Osteocyte (in vitro differentiated cells): Measurements from ENCODE around the gene HAUS5. TPM values are rescaled to one million over a fixed set of nuclear protein-coding genes. Genes with fewer than 3 reads are reported as not detected.

Experiments
- DNase-seq: peaks from one replicate; pipeline ENCODE4 v3.0.0; 2021; ENCODE audit warnings: mixed read lengths; ENCODE audit not compliant: unreplicated experiment; ENCODE audit errors: extremely low spot score
- H3K27ac Mint-ChIP-seq: one replicate; pipeline ENCODE4 v1.8.0; 2021; ENCODE audit warnings: mild to moderate bottlenecking, mixed read lengths; ENCODE audit not compliant: unreplicated experiment
- H3K27me3 Mint-ChIP-seq: one replicate; pipeline ENCODE4 v1.8.0; 2021; ENCODE audit warnings: mixed read lengths; ENCODE audit not compliant: unreplicated experiment
- H3K36me3 Mint-ChIP-seq: one replicate; pipeline ENCODE4 v1.8.0; 2021; ENCODE audit warnings: mixed read lengths; ENCODE audit not compliant: unreplicated experiment
- H3K4me1 Mint-ChIP-seq: one replicate; pipeline ENCODE4 v1.8.0; 2021; ENCODE audit warnings: mixed read lengths; ENCODE audit not compliant: unreplicated experiment
- H3K4me3 Mint-ChIP-seq: one replicate; pipeline ENCODE4 v1.8.0; 2021; ENCODE audit warnings: mild to moderate bottlenecking, moderate library complexity, mixed read lengths; ENCODE audit not compliant: unreplicated experiment
- H3K9me3 Mint-ChIP-seq: one replicate; pipeline ENCODE4 v1.8.0; 2021; ENCODE audit warnings: mixed read lengths; ENCODE audit not compliant: unreplicated experiment
- CTCF ChIP-seq: fragments of 200-600 bp; sonication (generic); IDR thresholded peaks from 2 replicates; pipeline ENCODE4 v1.5.0; 2021; ENCODE audit warnings: antibody characterized with exemption, mild to moderate bottlenecking, moderate library complexity
- total RNA-seq: library from RNA; stranded (reverse); gene quantifications from 2 replicates; pipeline ENCODE4 v1.2.1, GENCODE V29; 2021

The HAUS5 gene
- total RNA-seq, 1 donor from 2014 or later = 15.0 TPM

DNA sequence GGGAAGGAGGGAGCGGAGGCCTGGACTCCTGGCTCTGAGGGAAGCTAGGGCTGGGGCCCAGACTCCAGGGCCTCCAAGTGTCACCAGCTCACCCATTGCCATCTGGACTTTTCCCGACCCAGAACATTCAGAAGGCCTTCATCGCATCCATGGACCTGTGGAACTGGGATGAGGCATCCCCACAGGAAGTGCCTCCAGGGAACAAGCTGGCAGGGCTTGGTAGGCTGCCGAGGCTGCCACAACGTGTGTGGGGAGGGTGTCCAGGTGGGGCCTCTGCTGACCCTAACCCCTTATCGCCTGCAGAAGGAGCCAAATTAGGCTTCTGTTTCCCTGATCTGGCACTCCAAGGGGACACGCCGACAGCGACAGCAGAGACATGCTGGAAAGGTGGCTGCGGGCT lies 29.8 kb downstream of the HAUS5 start:
- peaks cover 5% of the 10 kb centered on the region for H3K36me3 Mint-ChIP-seq
- TF ChIP-seq CTCF = no peak
- H3K4me3 Mint-ChIP-seq = peak overlapping the region; percentile 47
- H3K27ac Mint-ChIP-seq = no peak overlapping the region
- DNase-seq = no peak
- H3K4me1 Mint-ChIP-seq = peaks cover 17% of the 10 kb centered on the region
- H3K9me3 Mint-ChIP-seq = no peaks in the 10 kb centered on the region
- no peaks in the 10 kb centered on the region for H3K27me3 Mint-ChIP-seq

DNA sequence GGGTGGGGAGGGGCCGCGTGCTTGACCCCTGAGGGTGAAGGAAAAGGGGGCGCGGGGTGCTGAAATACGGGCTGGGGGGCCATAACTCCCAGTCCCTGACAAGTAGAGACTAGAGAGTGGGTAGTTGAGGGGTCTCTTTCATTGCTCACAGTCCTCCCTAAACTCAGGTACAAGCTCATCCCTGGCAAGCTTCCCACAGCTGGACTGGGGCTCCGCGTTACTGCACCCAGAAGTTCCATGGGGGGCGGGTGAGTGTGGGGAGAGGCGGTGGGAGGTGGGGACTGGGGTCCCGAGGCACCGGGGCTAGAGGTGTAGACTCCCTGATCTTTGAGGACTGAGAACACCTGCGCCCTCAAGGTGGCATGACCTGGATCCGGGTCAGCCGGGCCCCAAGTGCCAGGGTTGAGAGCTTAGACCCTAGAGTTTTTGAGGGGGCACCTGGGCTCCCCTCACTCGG lies 30.3 kb downstream of the HAUS5 start:
- H3K4me1 Mint-ChIP-seq = peaks cover 18% of the 10 kb centered on the region
- no peak for DNase-seq
- peak overlapping the region; percentile 78 for H3K4me3 Mint-ChIP-seq
- no peaks in the 10 kb centered on the region for H3K9me3 Mint-ChIP-seq
- no peaks in the 10 kb centered on the region for H3K27me3 Mint-ChIP-seq
- no peak for TF ChIP-seq CTCF
- H3K36me3 Mint-ChIP-seq = peaks cover 5% of the 10 kb centered on the region
- H3K27ac Mint-ChIP-seq = no peak overlapping the region

DNA sequence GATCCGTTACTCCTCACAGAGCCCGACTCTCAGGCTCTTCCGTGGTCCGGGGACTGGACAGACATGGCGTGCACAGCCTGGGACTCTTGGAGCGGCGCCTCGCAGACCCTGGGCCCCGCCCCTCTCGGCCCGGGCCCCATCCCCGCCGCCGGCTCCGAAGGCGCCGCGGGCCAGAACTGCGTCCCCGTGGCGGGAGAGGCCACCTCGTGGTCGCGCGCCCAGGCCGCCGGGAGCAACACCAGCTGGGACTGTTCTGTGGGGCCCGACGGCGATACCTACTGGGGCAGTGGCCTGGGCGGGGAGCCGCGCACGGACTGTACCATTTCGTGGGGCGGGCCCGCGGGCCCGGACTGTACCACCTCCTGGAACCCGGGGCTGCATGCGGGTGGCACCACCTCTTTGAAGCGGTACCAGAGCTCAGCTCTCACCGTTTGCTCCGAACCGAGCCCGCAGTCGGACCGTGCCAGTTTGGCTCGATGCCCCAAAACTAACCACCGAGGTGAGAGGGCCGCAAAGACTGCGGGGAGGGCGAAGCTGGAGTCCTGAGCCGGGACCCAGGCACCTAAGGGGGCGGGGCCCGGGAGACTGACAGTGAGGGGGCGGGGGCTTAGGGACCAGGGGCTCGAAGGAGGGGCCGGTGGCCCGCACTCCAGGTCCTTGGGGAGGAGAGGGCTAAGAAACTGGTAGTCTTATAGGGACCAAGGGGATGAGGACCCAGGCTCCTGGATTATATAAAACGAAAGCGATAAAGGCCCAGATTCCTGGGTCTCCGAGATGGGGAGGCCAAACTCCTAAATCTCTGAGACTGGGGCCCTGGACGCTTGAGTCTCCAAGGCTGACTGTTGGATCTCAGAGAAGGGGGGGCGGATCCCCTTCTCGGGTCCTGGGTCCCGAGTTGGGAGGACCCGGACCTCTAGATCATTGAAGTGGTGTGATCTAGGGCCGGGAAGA lies 31.0 kb downstream of the HAUS5 start:
- TF ChIP-seq CTCF = no peak
- H3K36me3 Mint-ChIP-seq = no peaks in the 10 kb centered on the region
- DNase-seq = peak; percentile 92
- no peaks in the 10 kb centered on the region for H3K27me3 Mint-ChIP-seq
- peak overlapping the region; percentile 78 for H3K4me3 Mint-ChIP-seq
- H3K9me3 Mint-ChIP-seq = no peaks in the 10 kb centered on the region
- H3K27ac Mint-ChIP-seq = peak overlapping the region; percentile 86
- H3K4me1 Mint-ChIP-seq = peaks cover 24% of the 10 kb centered on the region

DNA sequence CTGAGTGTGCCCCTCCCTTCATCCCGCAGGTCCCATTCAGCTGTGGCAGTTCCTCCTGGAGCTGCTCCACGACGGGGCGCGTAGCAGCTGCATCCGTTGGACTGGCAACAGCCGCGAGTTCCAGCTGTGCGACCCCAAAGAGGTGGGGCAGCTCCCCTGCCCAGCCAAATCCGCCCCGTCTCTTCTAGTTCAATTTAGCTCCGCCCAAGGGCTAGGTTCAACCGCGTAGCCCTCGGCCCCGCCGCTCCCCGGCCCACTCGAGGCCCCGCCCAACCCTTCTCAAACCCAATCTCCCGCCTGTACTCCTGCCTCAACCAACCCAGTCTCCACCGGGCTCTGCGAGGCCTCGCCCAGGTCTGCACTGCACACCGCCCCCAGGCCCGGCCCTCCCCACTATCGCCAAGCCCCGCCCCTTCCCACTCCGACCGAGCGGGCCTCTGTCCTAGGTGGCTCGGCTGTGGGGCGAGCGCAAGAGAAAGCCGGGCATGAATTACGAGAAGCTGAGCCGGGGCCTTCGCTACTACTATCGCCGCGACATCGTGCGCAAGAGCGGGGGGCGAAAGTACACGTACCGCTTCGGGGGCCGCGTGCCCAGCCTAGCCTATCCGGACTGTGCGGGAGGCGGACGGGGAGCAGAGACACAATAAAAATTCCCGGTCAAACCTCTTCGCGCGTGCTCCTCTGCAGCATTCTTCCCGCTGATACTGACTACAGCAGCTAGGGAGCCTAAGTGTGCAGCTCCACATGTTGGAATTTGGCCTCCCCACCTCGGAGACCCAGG lies 31.9 kb downstream of the HAUS5 start:
- Mint-ChIP-seq H3K4me1 (peaks cover 29% of the 10 kb centered on the region), H3K36me3 (no peaks in the 10 kb centered on the region), H3K27ac (peak overlapping the region; percentile 86), H3K27me3 (no peaks in the 10 kb centered on the region), H3K9me3 (no peaks in the 10 kb centered on the region), H3K4me3 (peak overlapping the region; percentile 78)
- TF ChIP-seq CTCF = no peak
- DNase-seq = peak; percentile 95
